NCI-H1105 (cell line): ENCODE measurements around the gene SH3PXD2A.

Experiments
- DNase-seq: peaks from one replicate; lab custom pipeline; 2025; lab: John Stamatoyannopoulos, UW

Gene SH3PXD2A

GRCh38 chr10:103720964-103721335, 134.4 kb downstream of the SH3PXD2A start:
- DNase-seq, result no peak

- DNase-seq, result no peak
Measured at GRCh38 chr10:103720328-103720963, 134.9 kb downstream of the SH3PXD2A start.

DNA sequence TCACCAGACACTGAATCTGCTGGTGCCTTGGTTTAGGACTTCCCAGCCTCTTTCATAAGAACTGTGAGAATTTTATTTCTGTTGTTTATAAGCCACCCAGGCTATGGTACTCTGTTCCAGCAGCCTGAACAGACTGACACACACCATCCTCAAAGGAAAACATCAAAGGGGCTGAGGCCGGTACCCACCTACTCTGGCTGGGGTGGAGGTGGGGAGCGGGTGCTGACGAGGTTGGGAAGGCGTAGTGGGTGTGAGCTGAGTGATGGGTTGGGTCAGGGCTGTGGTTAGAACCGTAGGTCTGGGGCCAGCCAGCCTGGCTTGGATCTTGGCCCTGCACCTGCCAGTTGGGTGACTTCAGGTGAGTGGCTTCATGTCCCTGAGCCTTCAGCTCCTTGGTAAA, 136.3 kb downstream of the SH3PXD2A start:
- no peak for DNase-seq

GRCh38 chr10:103718247-103718620, 137.1 kb downstream of the SH3PXD2A start:
- DNase-seq, result no peak

DNA sequence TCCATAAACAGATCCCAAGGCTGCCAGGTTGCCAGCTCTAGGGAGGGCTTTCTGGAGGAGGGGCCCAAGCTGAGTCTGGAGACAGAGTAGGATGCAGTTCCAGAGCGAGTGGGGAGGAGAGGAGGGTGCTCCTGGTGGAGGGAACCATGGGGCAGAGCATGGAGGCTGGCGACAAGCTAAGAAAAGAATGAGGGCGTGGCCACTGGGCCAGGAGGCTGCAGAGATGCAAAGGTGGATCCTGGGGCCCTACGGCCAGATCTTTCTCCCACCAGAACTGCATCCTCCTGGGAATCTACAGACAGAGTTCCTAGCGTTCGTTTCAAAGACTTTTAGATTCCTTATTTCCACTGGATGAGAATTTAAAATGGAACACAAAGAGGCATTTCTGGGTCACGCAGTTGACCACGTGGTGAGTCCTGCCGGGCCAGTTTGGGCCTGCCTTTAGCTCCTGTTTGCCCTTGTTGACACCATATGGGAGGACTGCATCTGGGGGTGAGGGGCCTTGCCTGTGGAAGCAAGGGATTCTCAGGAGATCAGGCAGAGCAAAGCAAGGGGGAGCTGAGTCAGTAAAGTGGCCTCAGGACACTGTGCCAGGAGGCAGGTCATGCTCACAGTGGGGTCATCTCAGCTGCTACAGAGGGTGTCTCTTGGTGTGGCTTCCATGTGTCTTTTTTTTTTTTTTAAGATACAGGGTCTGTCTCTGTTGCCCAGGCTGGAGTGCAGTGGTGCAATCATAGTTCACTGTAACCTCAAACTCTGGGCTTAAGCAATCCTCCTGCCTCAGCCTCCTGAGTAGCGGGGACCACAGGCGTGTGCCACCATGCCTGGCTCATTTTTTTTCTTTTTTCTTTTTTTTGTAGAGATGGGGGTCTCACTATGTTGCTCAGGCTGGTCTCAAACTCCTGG, 137.8 kb downstream of the SH3PXD2A start:
- DNase-seq, result no peak

DNA sequence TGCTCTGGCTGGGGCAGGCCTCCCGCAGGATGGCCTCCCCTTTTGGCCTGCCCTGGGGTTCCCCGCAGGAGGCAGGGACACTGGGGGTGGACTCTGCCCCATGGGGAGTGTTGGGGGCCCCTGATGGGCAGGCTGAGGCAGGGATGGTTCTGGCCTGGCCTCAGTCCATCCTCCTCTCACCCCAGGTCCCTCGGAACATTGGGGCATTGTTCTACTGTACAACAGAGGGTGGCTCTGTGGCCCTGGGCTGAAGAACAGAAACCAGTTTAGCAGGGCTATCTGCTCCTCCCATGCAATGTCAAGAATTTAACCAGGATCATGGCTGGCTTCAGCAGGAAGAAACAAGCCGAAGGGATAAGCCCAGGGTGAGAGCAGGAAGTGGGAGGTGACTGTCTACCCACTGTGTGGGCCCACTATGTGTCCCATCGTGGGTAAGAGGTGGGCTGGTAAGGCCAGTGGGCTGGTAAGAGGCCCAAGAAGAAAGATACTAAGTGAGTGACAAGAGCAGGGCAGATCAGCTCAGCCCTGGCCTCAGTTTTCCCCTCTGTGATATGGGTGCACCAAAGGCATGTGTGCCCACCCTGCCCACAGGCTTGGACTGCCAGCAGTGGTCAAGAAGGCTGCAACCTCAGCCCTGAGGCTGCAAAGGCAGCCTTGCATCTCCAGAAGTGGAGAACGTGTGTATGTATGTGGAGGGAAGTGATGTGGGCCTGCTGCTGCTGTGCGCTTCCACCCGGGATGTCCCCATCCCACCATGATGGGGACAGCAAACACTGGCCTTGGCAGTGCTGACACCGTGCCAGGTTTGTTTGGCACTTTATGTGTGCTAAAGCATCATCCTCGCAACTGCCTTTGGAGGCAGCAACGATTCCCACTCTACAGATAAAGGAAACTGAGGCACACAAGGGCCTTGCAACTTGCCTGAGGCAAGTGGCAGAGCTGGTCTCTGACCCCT, 138.9 kb downstream of the SH3PXD2A start:
- DNase-seq, result no peak

DNA sequence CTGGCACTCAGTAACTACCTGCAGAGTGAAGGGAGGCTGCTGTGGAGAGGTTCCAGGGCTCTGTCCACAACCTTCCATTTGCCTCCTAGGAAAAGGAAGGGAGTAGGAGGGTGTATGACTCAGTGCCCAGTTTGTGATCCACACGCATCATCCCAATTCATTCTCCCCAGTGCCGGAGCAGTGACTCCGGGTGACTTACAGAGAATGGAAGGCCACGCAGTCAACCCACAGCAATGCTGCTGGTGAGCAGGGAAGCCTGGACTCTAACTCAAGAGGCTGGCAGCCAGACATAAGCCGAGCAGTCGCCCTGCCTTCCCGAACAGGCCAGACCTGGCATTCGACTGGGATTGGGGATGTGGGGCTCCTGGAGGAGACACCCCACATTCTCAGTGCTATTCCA, 139.9 kb downstream of the SH3PXD2A start:
- DNase-seq, result no peak

- no peak for DNase-seq
Measured at GRCh38 chr10:103714232-103714891, 141.0 kb downstream of the SH3PXD2A start.

DNA sequence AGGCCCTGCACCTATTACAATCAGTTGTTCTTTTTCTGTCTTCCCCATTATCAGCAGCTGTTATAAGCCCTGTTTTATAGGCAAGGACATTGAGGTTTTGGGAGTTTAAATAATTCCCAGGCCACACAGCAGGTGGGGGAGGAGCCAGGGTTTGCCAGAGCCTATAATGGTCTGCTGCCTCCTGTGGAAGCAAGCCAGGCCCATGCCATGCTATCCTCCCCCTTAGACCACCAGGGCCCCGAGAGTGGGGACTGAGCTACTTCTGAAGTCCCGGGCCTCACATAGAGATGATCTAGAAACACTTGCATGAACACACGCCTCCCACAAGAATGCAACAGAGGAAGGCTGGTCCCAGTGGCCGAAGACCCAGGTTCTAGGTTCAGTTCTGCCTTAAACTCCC, 141.7 kb downstream of the SH3PXD2A start:
- DNase-seq, result no peak

GRCh38 chr10:103712898-103713498, 142.4 kb downstream of the SH3PXD2A start:
- DNase-seq, result no peak

DNA sequence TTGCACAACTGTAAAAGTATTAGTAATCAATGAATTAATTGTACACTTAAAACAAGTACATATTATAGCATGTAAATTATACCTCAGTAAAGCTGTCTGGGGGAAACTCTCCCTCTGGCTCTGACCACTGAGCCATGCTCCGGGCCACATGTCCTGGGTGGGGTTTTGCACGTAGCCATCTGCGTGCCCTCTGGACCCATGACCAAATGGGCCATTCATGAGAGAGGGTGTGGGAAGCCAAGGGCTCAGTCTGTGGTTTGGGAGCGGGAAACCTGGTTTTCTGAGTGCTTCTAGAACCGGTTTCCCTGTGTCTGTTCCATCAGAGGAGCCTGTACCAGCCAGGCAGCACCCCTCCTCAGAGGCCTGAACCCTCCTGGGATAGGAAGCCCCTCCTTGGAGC, 143.2 kb downstream of the SH3PXD2A start:
- no peak for DNase-seq

DNA sequence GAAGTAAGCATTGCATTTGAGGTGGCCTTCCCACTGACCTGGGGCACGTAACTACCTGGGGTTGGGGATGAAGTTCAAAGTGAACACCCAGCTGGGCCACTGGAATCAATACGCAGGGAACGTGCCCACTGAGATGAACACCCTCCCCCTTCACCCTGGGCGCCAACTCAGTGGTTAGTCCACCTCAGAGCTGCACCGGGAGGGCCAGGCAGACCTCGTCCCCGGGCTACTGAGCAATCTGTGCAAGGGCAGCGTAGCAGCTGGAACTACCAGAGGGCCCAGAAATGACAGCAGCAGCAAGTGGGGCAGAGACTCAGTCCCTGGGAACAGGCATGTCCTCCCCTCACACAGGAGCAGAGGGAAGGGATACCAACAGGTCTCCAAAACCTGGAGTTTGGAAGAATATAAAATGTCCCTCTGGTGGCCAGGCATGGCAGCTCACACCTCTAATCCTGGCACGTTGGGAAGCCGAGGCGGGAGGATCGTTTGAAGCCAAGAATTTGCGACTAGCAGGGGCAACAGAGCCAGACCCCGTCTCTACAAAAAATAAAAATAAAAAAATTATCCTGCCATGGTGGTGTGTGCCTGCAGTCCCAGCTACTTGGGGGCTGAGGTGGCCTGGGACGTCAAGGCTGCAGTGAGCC, 143.9 kb downstream of the SH3PXD2A start:
- no peak for DNase-seq

DNA sequence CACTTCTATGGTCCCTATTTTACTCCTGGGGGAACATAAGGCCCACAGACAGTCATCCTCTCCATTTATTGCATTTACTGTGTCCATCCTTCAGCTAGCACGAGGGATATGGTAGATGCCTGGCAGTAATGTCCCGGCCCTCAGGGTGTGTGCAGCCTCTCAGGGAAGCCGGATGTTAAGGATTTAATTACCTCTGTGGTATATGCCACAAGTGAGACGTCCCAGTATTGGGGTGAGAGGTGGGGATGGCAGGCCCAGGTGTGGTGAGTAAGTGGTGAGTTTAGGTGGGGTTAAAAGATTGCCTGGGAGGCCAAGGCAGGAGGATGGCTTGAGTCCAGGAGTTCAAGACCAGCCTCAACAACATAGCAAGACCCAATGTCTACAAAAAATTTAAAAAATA, 144.9 kb downstream of the SH3PXD2A start:
- no peak for DNase-seq

- DNase-seq, result no peak
Measured at GRCh38 chr10:103709341-103709920, 145.9 kb downstream of the SH3PXD2A start.

GRCh38 chr10:103708627-103709288, 146.6 kb downstream of the SH3PXD2A start:
- DNase-seq, result no peak

- no peak for DNase-seq
Measured at GRCh38 chr10:103707956-103708626, 147.3 kb downstream of the SH3PXD2A start.

DNA sequence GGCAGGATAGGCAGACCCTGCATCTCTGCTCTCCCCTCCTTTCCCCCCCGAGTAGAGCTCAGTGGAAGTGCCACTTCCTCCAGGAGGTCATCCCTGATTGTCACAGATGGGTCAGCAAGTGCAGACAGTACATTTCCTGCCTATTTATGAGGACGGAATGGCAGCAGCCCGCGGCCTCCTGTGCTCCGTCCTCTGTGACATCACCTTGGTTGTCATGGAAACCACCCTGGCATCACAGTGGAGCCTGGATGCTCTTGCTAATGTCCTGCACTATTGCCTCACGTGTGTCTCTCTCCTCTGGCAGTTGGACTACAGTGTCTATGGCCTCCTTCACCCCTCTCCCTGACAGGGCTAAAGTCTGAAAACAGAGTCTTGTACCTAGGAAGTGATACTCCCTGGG, 148.6 kb downstream of the SH3PXD2A start:
- no peak for DNase-seq

GRCh38 chr10:103706047-103706446, 149.3 kb downstream of the SH3PXD2A start:
- DNase-seq, result no peak
